Endodermal cell (in vitro differentiated cells): ENCODE data around the gene C1QTNF6. TPM values are rescaled to one million over a fixed set of nuclear protein-coding genes. Genes with fewer than 3 reads are reported as not detected.

Source experiments
- DNase-seq: peaks from one replicate; pipeline ENCODE4 v3.0.0-alpha.2; 2017
- H3K27ac ChIP-seq: 2 replicates; pipeline ENCODE4 v1.5.1; 2013; ENCODE audit warnings: mild to moderate bottlenecking, low read depth, low read length, moderate library complexity
- H3K27me3 ChIP-seq: 2 replicates; pipeline ENCODE4 v1.6.1; 2013; ENCODE audit warnings: mild to moderate bottlenecking, low read length, moderate library complexity; ENCODE audit not compliant: insufficient read depth, control insufficient read depth, poor library complexity, severe bottlenecking
- H3K36me3 ChIP-seq: 2 replicates; pipeline ENCODE4 v1.7.0; 2013; ENCODE audit warnings: mild to moderate bottlenecking, low read length, moderate library complexity; ENCODE audit not compliant: control insufficient read depth, insufficient read depth
- H3K4me1 ChIP-seq: one replicate; pipeline ENCODE4 v1.7.0; 2013; ENCODE audit warnings: low read length; ENCODE audit not compliant: control insufficient read depth, insufficient read depth
- H3K4me3 ChIP-seq: 2 replicates; pipeline ENCODE4 v1.5.1; 2013; ENCODE audit warnings: mild to moderate bottlenecking, low read length, moderate library complexity
- H3K9ac ChIP-seq: 2 replicates; pipeline ENCODE4 v1.6.1; 2013; ENCODE audit warnings: mild to moderate bottlenecking, low read length, moderate library complexity; ENCODE audit not compliant: poor library complexity, severe bottlenecking; ENCODE audit errors: extremely low read depth
- H3K9me3 ChIP-seq: 2 replicates; pipeline ENCODE4 v1.6.1; 2013; ENCODE audit warnings: mild to moderate bottlenecking, low read length, moderate library complexity; ENCODE audit not compliant: control insufficient read depth
- H3K27ac Mint-ChIP-seq: 2 replicates; pipeline ENCODE4 v1.8.0; 2020; ENCODE audit warnings: mixed read lengths
- H3K27me3 Mint-ChIP-seq: 2 replicates; pipeline ENCODE4 v1.8.0; 2021; ENCODE audit warnings: mild to moderate bottlenecking, mixed read lengths; ENCODE audit not compliant: insufficient read depth
- H3K36me3 Mint-ChIP-seq: 2 replicates; pipeline ENCODE4 v1.8.0; 2020; ENCODE audit warnings: low read depth, mixed read lengths
- H3K4me1 Mint-ChIP-seq: 2 replicates; pipeline ENCODE4 v1.8.0; 2020; ENCODE audit warnings: mixed read lengths
- H3K4me3 Mint-ChIP-seq: 2 replicates; pipeline ENCODE4 v1.8.0; 2020; ENCODE audit warnings: mild to moderate bottlenecking, moderate library complexity, mixed read lengths
- H3K9me3 Mint-ChIP-seq: 2 replicates; pipeline ENCODE4 v1.8.0; 2020; ENCODE audit warnings: mild to moderate bottlenecking, mixed read lengths
- CTCF ChIP-seq: fragments of 200-600 bp; sonication (generic); conservative IDR thresholded peaks from 2 replicates; pipeline ENCODE4 v1.5.0; 2021; ENCODE audit warnings: antibody characterized with exemption, mild to moderate bottlenecking
- WGBS, 2 experiments: methylation state at CpG; one replicate each; pipeline versions ENCODE4 v1.1.5 to v1.1.7; 2013; ENCODE audit warnings: missing lambda C conversion rate in 2 of 2, mixed read lengths in 1 of 2; ENCODE audit not compliant: insufficient coverage in 1 of 2, insufficient read length in 1 of 2; 5-methylcytosine and 5-hydroxymethylcytosine counted together
- total RNA-seq, 2 donors: library from RNA; stranded (reverse); fragmentation: NEBNext Ultra II Directional in 1 of 2; extraction: Animal tissue kit (Norgen Biotek cat#: 25700) in 1 of 2; gene quantifications; 2 replicates in 1 of 2; 3 replicates in 1 of 2; pipeline ENCODE4 v1.2.1, GENCODE V29; 2021

The C1QTNF6 gene
- total RNA-seq, 2 donors from 2014 or later, result 15.5 to 16.9 TPM

- H3K4me3 ChIP-seq, result peak overlapping the region; percentile 79
- peak overlapping the region; percentile 79 for H3K27ac ChIP-seq
- peak; percentile 97 for TF ChIP-seq CTCF
- H3K27me3 ChIP-seq, result no peaks in the 10 kb centered on the region
- peaks cover 1% of the 10 kb centered on the region for H3K27me3 Mint-ChIP-seq
- peaks cover 27% of the 10 kb centered on the region for H3K4me1 Mint-ChIP-seq
- peak overlapping the region; percentile 70 for H3K4me3 Mint-ChIP-seq
- peaks cover 8% of the 10 kb centered on the region for H3K9me3 Mint-ChIP-seq
- peak overlapping the region; percentile 53 for H3K9ac ChIP-seq
- peaks cover 5% of the 10 kb centered on the region for H3K9me3 ChIP-seq
- WGBS, 2 experiments, result 2% methylated on average over 19 to 58 of the region's 58 CpGs
- H3K4me1 ChIP-seq, result peaks cover 16% of the 10 kb centered on the region
- peak; percentile 100 for DNase-seq
- H3K27ac Mint-ChIP-seq, result peak overlapping the region; percentile 85
- H3K36me3 Mint-ChIP-seq, result peaks cover 8% of the 10 kb centered on the region
- no peaks in the 10 kb centered on the region for H3K36me3 ChIP-seq
These were observed 11.2 kb upstream of the C1QTNF6 start for GRCh38 chr22:37199103-37199759.

- H3K4me1 ChIP-seq, result peaks cover 16% of the 10 kb centered on the region
- H3K4me3 ChIP-seq, result peak overlapping the region; percentile 79
- H3K27me3 Mint-ChIP-seq, result peaks cover 1% of the 10 kb centered on the region
- peak overlapping the region; percentile 53 for H3K9ac ChIP-seq
- 12 to 23% methylated on average over 26 to 51 of the region's 51 CpGs for WGBS, 2 experiments
- H3K27ac Mint-ChIP-seq, result peak overlapping the region; percentile 85
- peaks cover 10% of the 10 kb centered on the region for H3K36me3 Mint-ChIP-seq
- peak; percentile 94 for DNase-seq
- no peaks in the 10 kb centered on the region for H3K27me3 ChIP-seq
- H3K27ac ChIP-seq, result peak overlapping the region; percentile 79
- H3K4me3 Mint-ChIP-seq, result peak overlapping the region; percentile 70
- H3K9me3 ChIP-seq, result peaks cover 12% of the 10 kb centered on the region
- peak; percentile 96 for TF ChIP-seq CTCF
- peaks cover 15% of the 10 kb centered on the region for H3K9me3 Mint-ChIP-seq
- H3K4me1 Mint-ChIP-seq, result peaks cover 27% of the 10 kb centered on the region
- no peaks in the 10 kb centered on the region for H3K36me3 ChIP-seq
These were observed 10.4 kb upstream of the C1QTNF6 start for GRCh38 chr22:37198258-37199102.

GRCh38 chr22:37197451-37198257 lies 9.6 kb upstream of the C1QTNF6 start:
- Mint-ChIP-seq H3K4me1 (peaks cover 27% of the 10 kb centered on the region), H3K27ac (peak overlapping the region; percentile 44), H3K4me3 (peak overlapping the region; percentile 70), H3K36me3 (peaks cover 16% of the 10 kb centered on the region), H3K27me3 (no peaks in the 10 kb centered on the region), H3K9me3 (peaks cover 24% of the 10 kb centered on the region)
- 80 to 86% methylated on average over 3 to 12 of the region's 12 CpGs for WGBS, 2 experiments
- no peaks in the 10 kb centered on the region for H3K27me3 ChIP-seq
- H3K9ac ChIP-seq, result no peak overlapping the region
- no peaks in the 10 kb centered on the region for H3K36me3 ChIP-seq
- peaks cover 21% of the 10 kb centered on the region for H3K9me3 ChIP-seq
- H3K4me1 ChIP-seq, result peaks cover 16% of the 10 kb centered on the region
- H3K27ac ChIP-seq, result peak overlapping the region; percentile 58
- H3K4me3 ChIP-seq, result peak overlapping the region; percentile 79
- TF ChIP-seq CTCF, result no peak
- no peak for DNase-seq
